ENCODE data around the gene INKA1. TPM values are rescaled to one million over a fixed set of nuclear protein-coding genes. Genes with fewer than 3 reads are reported as not detected.

The INKA1 gene
- total RNA-seq, 2 experiments from 2014 or later: 7.9 to 12.8 TPM

DNA sequence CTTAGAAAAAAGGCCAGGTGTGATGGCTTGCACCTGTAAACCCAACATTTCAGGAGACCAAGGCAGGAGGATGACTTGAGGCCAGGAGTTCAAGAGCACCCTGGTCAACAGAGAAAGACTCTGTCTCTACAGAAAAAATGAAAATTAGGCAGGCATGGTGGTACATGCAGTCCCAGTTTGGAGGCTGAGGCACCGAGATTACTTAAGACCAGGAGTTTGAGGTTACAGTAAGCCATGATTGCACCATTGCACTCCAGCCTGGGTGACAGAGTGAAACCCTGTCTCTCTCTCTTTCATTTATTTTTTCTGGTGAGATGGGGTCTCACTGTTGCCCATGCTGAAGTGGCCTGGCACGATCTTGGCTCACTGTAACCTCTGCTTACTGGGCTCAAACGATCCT, 41.4 kb upstream of the INKA1 start:
- no peak overlapping the region for H3K27ac ChIP-seq (ENCODE audit: low read depth, low read length, poor library complexity, severe bottlenecking)
- peaks cover 6% of the 10 kb centered on the region; the same call in 1 of the 2 replicates for H3K79me2 ChIP-seq (ENCODE audit: insufficient read depth, low read depth, low read length)
- POLR2A ChIA-PET: no interaction called here
- H3K9me3 ChIP-seq (ENCODE audit: low read length): no peaks in the 10 kb centered on the region
- H3K4me3 ChIP-seq (ENCODE audit: low read depth, low read length, poor library complexity, severe bottlenecking): no peak overlapping the region
- intact Hi-C loops (cut with micrococcal nuclease; ENCODE audit: unreplicated experiment): no loop called here
- no peak for TF ChIP-seq EZH2phosphoT487 (IDR thresholded peaks at IDR 0.05; ENCODE audit: borderline replicate concordance, low read depth, low read length)
- TF ChIP-seq, protein P1, sequence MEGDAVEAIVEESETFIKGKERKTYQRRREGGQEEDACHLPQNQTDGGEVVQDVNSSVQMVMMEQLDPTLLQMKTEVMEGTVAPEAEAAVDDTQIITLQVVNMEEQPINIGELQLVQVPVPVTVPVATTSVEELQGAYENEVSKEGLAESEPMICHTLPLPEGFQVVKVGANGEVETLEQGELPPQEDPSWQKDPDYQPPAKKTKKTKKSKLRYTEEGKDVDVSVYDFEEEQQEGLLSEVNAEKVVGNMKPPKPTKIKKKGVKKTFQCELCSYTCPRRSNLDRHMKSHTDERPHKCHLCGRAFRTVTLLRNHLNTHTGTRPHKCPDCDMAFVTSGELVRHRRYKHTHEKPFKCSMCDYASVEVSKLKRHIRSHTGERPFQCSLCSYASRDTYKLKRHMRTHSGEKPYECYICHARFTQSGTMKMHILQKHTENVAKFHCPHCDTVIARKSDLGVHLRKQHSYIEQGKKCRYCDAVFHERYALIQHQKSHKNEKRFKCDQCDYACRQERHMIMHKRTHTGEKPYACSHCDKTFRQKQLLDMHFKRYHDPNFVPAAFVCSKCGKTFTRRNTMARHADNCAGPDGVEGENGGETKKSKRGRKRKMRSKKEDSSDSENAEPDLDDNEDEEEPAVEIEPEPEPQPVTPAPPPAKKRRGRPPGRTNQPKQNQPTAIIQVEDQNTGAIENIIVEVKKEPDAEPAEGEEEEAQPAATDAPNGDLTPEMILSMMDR (conservative IDR thresholded peaks at IDR 0.05; ENCODE audit: low read length): no peak
- no peak for DNase-seq (ENCODE audit: low spot score)
- no peaks in the 10 kb centered on the region for H3K9me2 ChIP-seq (ENCODE audit: insufficient read depth, low read length)
- BruUV-seq (replicated peaks): no TSS peak
- H3K4me2 ChIP-seq (ENCODE audit: low read length): no peak overlapping the region
- H3K4me1 ChIP-seq (ENCODE audit: insufficient read depth, low read length, poor library complexity, severe bottlenecking): no peaks in the 10 kb centered on the region
- H3K36me3 ChIP-seq (ENCODE audit: insufficient read depth, low read length): peaks cover 7% of the 10 kb centered on the region
- H4K20me1 ChIP-seq (ENCODE audit: insufficient read depth, low read length): no peaks in the 10 kb centered on the region
- no peak overlapping the region for H2AFZ ChIP-seq (ENCODE audit: low read length)
- CTCF ChIA-PET (ENCODE audit: unreplicated experiment): no interaction called here

DNA sequence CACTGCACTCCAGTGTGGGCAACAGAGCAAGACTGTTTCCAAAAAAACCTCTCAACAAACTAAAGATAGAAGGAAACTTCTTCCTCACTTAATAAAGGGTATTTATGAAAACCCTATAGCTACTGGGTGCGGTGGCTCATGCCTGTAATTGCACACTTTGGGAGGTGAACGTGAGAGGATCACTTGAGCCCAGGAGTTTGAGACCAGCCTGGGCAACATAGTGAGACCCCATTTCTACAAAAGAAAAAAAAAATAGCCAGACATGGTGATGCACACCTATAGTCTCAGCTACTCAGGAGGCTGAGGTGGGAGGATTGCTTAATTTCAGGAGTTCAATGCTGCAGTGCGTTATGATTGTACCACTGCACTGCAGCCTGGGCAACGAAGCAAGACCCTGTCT, 39.1 kb upstream of the INKA1 start:
- Histone ChIP-seq H3K9me2 (ENCODE audit: insufficient read depth, low read length) (no peaks in the 10 kb centered on the region), H4K20me1 (ENCODE audit: insufficient read depth, low read length) (no peaks in the 10 kb centered on the region), H3K4me1 (ENCODE audit: insufficient read depth, low read length, poor library complexity, severe bottlenecking) (no peaks in the 10 kb centered on the region), H3K79me2 (ENCODE audit: insufficient read depth, low read depth, low read length) (peaks cover 28% of the 10 kb centered on the region; the same call in 1 of the 2 replicates), H2AFZ (ENCODE audit: low read length) (no peak overlapping the region), H3K9me3 (ENCODE audit: low read length) (no peaks in the 10 kb centered on the region), H3K27ac (ENCODE audit: low read depth, low read length, poor library complexity, severe bottlenecking) (no peak overlapping the region), H3K36me3 (ENCODE audit: insufficient read depth, low read length) (peaks cover 8% of the 10 kb centered on the region), H3K4me3 (ENCODE audit: low read depth, low read length, poor library complexity, severe bottlenecking) (no peak overlapping the region), H3K4me2 (ENCODE audit: low read length) (no peak overlapping the region)
- intact Hi-C loops (cut with micrococcal nuclease; ENCODE audit: unreplicated experiment): no loop called here
- ChIA-PET CTCF (ENCODE audit: unreplicated experiment) (no interaction called here), POLR2A (interaction anchor here (1.2 kb wide), 1 partner anchor 9 kb away, joined by 8 read pairs; no protein-coding TSS in a partner anchor)
- no peak for DNase-seq (ENCODE audit: low spot score)
- TF ChIP-seq, protein P1 (conservative IDR thresholded peaks at IDR 0.05; ENCODE audit: low read length): no peak
- no peak for TF ChIP-seq EZH2phosphoT487 (IDR thresholded peaks at IDR 0.05; ENCODE audit: borderline replicate concordance, low read depth, low read length)
- BruUV-seq (replicated peaks): no TSS peak

DNA sequence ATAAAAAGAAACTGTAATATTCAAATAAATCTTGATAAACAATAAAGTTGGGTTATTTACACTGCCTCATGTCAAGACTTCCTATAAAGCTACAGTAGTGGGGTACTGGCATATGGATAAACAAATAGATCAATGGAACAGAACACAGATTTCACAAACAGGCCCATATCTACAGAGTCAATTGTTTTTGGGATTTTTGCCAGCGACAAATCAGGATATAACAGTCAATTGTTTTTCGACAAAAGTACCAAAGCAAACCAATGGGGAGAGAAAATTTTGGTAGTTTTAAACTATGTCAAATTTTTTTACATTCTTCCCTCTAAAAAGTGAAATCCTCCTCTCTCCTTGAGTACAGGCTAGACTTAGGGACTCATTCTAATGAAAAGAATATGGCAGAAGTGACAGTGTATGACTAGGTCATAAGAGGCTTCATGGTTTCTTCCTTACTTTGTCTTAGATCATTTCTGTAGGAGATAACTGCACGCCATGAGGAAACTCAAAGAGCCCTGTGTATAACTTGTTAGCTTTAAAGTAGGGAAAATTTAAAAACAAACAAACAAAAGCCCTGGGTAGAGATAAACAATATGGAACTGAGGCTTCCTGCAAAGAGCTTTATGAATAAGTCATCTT, 33.7 kb upstream of the INKA1 start:
- H3K36me3 ChIP-seq (ENCODE audit: insufficient read depth, low read length): peaks cover 19% of the 10 kb centered on the region
- H3K79me2 ChIP-seq (ENCODE audit: insufficient read depth, low read depth, low read length): peaks cover 48% of the 10 kb centered on the region
- no peak overlapping the region for H3K4me3 ChIP-seq (ENCODE audit: low read depth, low read length, poor library complexity, severe bottlenecking)

More for the DNA sequence above, 33.7 kb upstream of the INKA1 start:
- no peak for DNase-seq (ENCODE audit: low spot score)
- BruUV-seq (replicated peaks): TSS peak; percentile 18
- Histone ChIP-seq H3K9me2 (ENCODE audit: insufficient read depth, low read length) (no peaks in the 10 kb centered on the region), H3K27ac (ENCODE audit: low read depth, low read length, poor library complexity, severe bottlenecking) (no peak overlapping the region), H3K4me1 (ENCODE audit: insufficient read depth, low read length, poor library complexity, severe bottlenecking) (peaks cover 9% of the 10 kb centered on the region), H4K20me1 (ENCODE audit: insufficient read depth, low read length) (no peaks in the 10 kb centered on the region), H2AFZ (ENCODE audit: low read length) (no peak overlapping the region), H3K4me2 (ENCODE audit: low read length) (no peak overlapping the region), H3K9me3 (ENCODE audit: low read length) (no peaks in the 10 kb centered on the region)
- POLR2A ChIA-PET: interaction anchor here (0.6 to 1.3 kb wide), 5 partner anchors 11 to 1462 kb away, joined by 3 to 5 read pairs (median 4); no protein-coding TSS in a partner anchor
- intact Hi-C loops (cut with micrococcal nuclease; ENCODE audit: unreplicated experiment): no loop called here
- no peak for TF ChIP-seq EZH2phosphoT487 (IDR thresholded peaks at IDR 0.05; ENCODE audit: borderline replicate concordance, low read depth, low read length)
- CTCF ChIA-PET (ENCODE audit: unreplicated experiment): no interaction called here
